Trophoblast cell (in vitro differentiated cells and primary cell): ENCODE results near the gene CBR1.

ENCODE experiments used
- DNase-seq, 2 donors: peaks; one replicate each; pipeline ENCODE4 v3.0.0-alpha.2; 2016
- H2AFZ ChIP-seq: 2 replicates; pipeline ENCODE4 v1.6.1; 2013; ENCODE audit warnings: low read length, moderate library complexity, mild to moderate bottlenecking; ENCODE audit not compliant: insufficient read depth, poor library complexity
- H2AK5ac ChIP-seq: 2 replicates; pipeline ENCODE4 v1.6.1; 2013; ENCODE audit warnings: mild to moderate bottlenecking, low read length
- H2BK120ac ChIP-seq: 2 replicates; pipeline ENCODE4 v1.6.1; 2013; ENCODE audit warnings: low read length, mild to moderate bottlenecking, moderate library complexity; ENCODE audit not compliant: insufficient read depth, poor library complexity
- H2BK12ac ChIP-seq: 2 replicates; pipeline ENCODE4 v1.6.1; 2013; ENCODE audit warnings: mild to moderate bottlenecking, low read length, moderate library complexity
- H2BK5ac ChIP-seq: 2 replicates; pipeline ENCODE4 v1.6.1; 2013; ENCODE audit warnings: low read length, low read depth, moderate library complexity, mild to moderate bottlenecking; ENCODE audit not compliant: poor library complexity
- H3K14ac ChIP-seq: 2 replicates; pipeline ENCODE4 v1.6.1; 2013; ENCODE audit warnings: mild to moderate bottlenecking, low read length
- H3K18ac ChIP-seq: 2 replicates; pipeline ENCODE4 v1.6.1; 2013; ENCODE audit warnings: mild to moderate bottlenecking, low read length
- H3K23ac ChIP-seq: 2 replicates; pipeline ENCODE4 v1.6.1; 2013; ENCODE audit warnings: low read length
- H3K27ac ChIP-seq: 2 replicates; pipeline ENCODE4 v1.5.1; 2013; ENCODE audit warnings: low read depth, mild to moderate bottlenecking, inconsistent platforms, low read length, moderate library complexity
- H3K27me3 ChIP-seq: 2 replicates; pipeline ENCODE4 v1.6.1; 2013; ENCODE audit warnings: inconsistent platforms, mild to moderate bottlenecking, low read length, moderate library complexity; ENCODE audit not compliant: insufficient read depth
- H3K36me3 ChIP-seq, 2 experiments: 1 replicate in 1 of 2; 2 replicates in 1 of 2; pipeline ENCODE4 v1.6.1; 2013; ENCODE audit warnings: low read length in 2 of 2, mild to moderate bottlenecking in 2 of 2, moderate library complexity in 1 of 2; ENCODE audit not compliant: insufficient read depth in 2 of 2, control insufficient read depth in 1 of 2
- H3K4ac ChIP-seq: 2 replicates; pipeline ENCODE4 v1.6.1; 2013; ENCODE audit warnings: low read depth, mild to moderate bottlenecking, low read length, moderate library complexity
- H3K4me1 ChIP-seq, 2 experiments: 1 replicate in 1 of 2; 2 replicates in 1 of 2; pipeline ENCODE4 v1.6.1; 2013; ENCODE audit warnings: low read length in 2 of 2, mild to moderate bottlenecking in 2 of 2, moderate library complexity in 1 of 2; ENCODE audit not compliant: insufficient read depth in 2 of 2, control insufficient read depth in 1 of 2
- H3K4me2 ChIP-seq: 2 replicates; pipeline ENCODE4 v1.6.1; 2013; ENCODE audit warnings: inconsistent platforms, mild to moderate bottlenecking, low read length, moderate library complexity
- H3K4me3 ChIP-seq: 2 replicates; pipeline ENCODE4 v1.5.1; 2013; ENCODE audit warnings: mild to moderate bottlenecking, low read depth, low read length, inconsistent platforms
- H3K79me1 ChIP-seq: one replicate; pipeline ENCODE4 v1.6.1; 2013; ENCODE audit warnings: low read length
- H3K79me2 ChIP-seq: 2 replicates; pipeline ENCODE4 v1.6.1; 2013; ENCODE audit warnings: low read length, mild to moderate bottlenecking; ENCODE audit not compliant: control insufficient read depth, insufficient read depth, poor library complexity
- H3K9ac ChIP-seq: 2 replicates; pipeline ENCODE4 v1.6.1; 2013; ENCODE audit warnings: mild to moderate bottlenecking, low read length
- H3K9me3 ChIP-seq: 2 replicates; pipeline ENCODE4 v1.6.1; 2013; ENCODE audit warnings: low read depth, mild to moderate bottlenecking, control low read depth, inconsistent platforms, low read length; ENCODE audit not compliant: insufficient read depth
- H4K12ac ChIP-seq: 2 replicates; pipeline ENCODE4 v1.6.1; 2013; ENCODE audit warnings: low read depth, mild to moderate bottlenecking, low read length, moderate library complexity
- H4K8ac ChIP-seq: 2 replicates; pipeline ENCODE4 v1.6.1; 2013; ENCODE audit warnings: low read depth, mild to moderate bottlenecking, low read length, moderate library complexity
- H4K91ac ChIP-seq: one replicate; pipeline ENCODE4 v1.6.1; 2013; ENCODE audit warnings: low read depth, mild to moderate bottlenecking, low read length, moderate library complexity
- WGBS: extraction: QIAGEN DNeasy Blood & Tissue Kit; methylation state at CpG from one replicate; pipeline ENCODE4 v1.1.7; 2013; ENCODE audit warnings: missing lambda C conversion rate; ENCODE audit not compliant: insufficient read length, insufficient coverage; ENCODE audit errors: extremely low coverage; 5-methylcytosine and 5-hydroxymethylcytosine counted together

Gene CBR1

GRCh38 chr21:36060159-36060921 is 9.5 kb upstream of the CBR1 start, which contains the start of gene SETD4:
Gene SETD4, minus strand, starts transcription at chr21:36060526. Its CDS starts 1,638 bp downstream, at chr21:36058888.
- H3K27ac ChIP-seq: peak within 1 kb of the TSS; percentile 95
- peak within 1 kb of the TSS; percentile 89 for H3K9ac ChIP-seq
- H3K36me3 ChIP-seq: peaks cover 14 to 20% of the 10 kb centered on the region in 2 experiments
- peak within 1 kb of the TSS; percentile 87 for H3K4me2 ChIP-seq
- peak within 1 kb of the TSS; percentile 86 for H2AK5ac ChIP-seq
- H2BK12ac ChIP-seq: no peak within 1 kb of the TSS
- peak within 1 kb of the TSS; percentile 80 for H3K4ac ChIP-seq
- peak within 1 kb of the TSS; percentile 97 for H2BK120ac ChIP-seq
- peak within 1 kb of the TSS; percentile 99 for H2BK5ac ChIP-seq
- peak within 1 kb of the TSS; percentile 62 for H3K18ac ChIP-seq
- H4K91ac ChIP-seq: peak within 1 kb of the TSS; percentile 88
- peaks cover 9 to 20% of the 10 kb centered on the region in 2 experiments for H3K4me1 ChIP-seq
- WGBS: no CpG with 5 or more reads among the region's 57 CpGs
- no peak within 1 kb of the TSS for H3K23ac ChIP-seq
- peak within 1 kb of the TSS; percentile 82 for H4K8ac ChIP-seq
- peak within 1 kb of the TSS; percentile 84 for H4K12ac ChIP-seq
- H3K4me3 ChIP-seq: peak within 1 kb of the TSS; percentile 94
- H2AFZ ChIP-seq: peak within 1 kb of the TSS; percentile 41
- H3K79me2 ChIP-seq: peaks cover 5% of the 10 kb centered on the region
- DNase-seq: peak; percentile 95 to 96
- no peaks in the 10 kb centered on the region for H3K9me3 ChIP-seq
- peak within 1 kb of the TSS; percentile 92 for H3K14ac ChIP-seq
- H3K27me3 ChIP-seq: no peaks in the 10 kb centered on the region
- H3K79me1 ChIP-seq: peaks cover 27% of the 10 kb centered on the region

GRCh38 chr21:36061445-36061844 is 8.4 kb upstream of the CBR1 start:
- Histone ChIP-seq H3K4ac (no peak overlapping the region), H3K27ac (no peak overlapping the region), H3K4me3 (no peak overlapping the region), H2BK12ac (no peak overlapping the region), H3K9ac (no peak overlapping the region), H2BK5ac (no peak overlapping the region), H3K23ac (no peak overlapping the region), H3K18ac (no peak overlapping the region), H4K12ac (no peak overlapping the region), H3K14ac (no peak overlapping the region), H3K79me1 (peaks cover 27% of the 10 kb centered on the region), H3K79me2 (peaks cover 5% of the 10 kb centered on the region), H3K36me3 (peaks cover 10 to 11% of the 10 kb centered on the region in 2 experiments), H2BK120ac (no peak overlapping the region), H4K8ac (no peak overlapping the region), H3K4me2 (no peak overlapping the region), H3K4me1 (peaks cover 9 to 20% of the 10 kb centered on the region in 2 experiments), H2AFZ (no peak overlapping the region), H3K27me3 (no peaks in the 10 kb centered on the region), H4K91ac (peak overlapping the region; percentile 26), H2AK5ac (no peak overlapping the region), H3K9me3 (no peaks in the 10 kb centered on the region)
- WGBS: no CpG with 5 or more reads among the region's 2 CpGs
- no peak for DNase-seq

GRCh38 chr21:36063375-36064084 is 6.3 kb upstream of the CBR1 start:
- no peak overlapping the region for H4K12ac ChIP-seq
- H3K4me3 ChIP-seq: no peak overlapping the region
- no peaks in the 10 kb centered on the region for H3K9me3 ChIP-seq
- 100% methylated on average over 1 of the region's 14 CpGs for WGBS
- no peak for DNase-seq
- H4K8ac ChIP-seq: peak overlapping the region; percentile 54
- H3K18ac ChIP-seq: no peak overlapping the region
- H3K27ac ChIP-seq: peak overlapping the region; percentile 87
- H3K4ac ChIP-seq: no peak overlapping the region
- peaks cover 5% of the 10 kb centered on the region for H3K79me2 ChIP-seq
- H2BK12ac ChIP-seq: peak overlapping the region; percentile 61
- H2AK5ac ChIP-seq: peak overlapping the region; percentile 1
- no peak overlapping the region for H3K9ac ChIP-seq
- H3K79me1 ChIP-seq: peaks cover 27% of the 10 kb centered on the region
- peaks cover 7 to 15% of the 10 kb centered on the region in 2 experiments for H3K4me1 ChIP-seq
- H3K23ac ChIP-seq: no peak overlapping the region
- no peaks in the 10 kb centered on the region for H3K36me3 ChIP-seq
- H3K4me2 ChIP-seq: no peak overlapping the region
- peak overlapping the region; percentile 88 for H2BK5ac ChIP-seq
- peak overlapping the region; percentile 44 for H2BK120ac ChIP-seq
- H4K91ac ChIP-seq: peak overlapping the region; percentile 77
- H2AFZ ChIP-seq: no peak overlapping the region
- no peaks in the 10 kb centered on the region for H3K27me3 ChIP-seq
- peak overlapping the region; percentile 28 for H3K14ac ChIP-seq

GRCh38 chr21:36064085-36064460 is 5.8 kb upstream of the CBR1 start:
- Histone ChIP-seq H3K4me2 (no peak overlapping the region), H2BK5ac (peak overlapping the region; percentile 72), H3K14ac (no peak overlapping the region), H3K23ac (no peak overlapping the region), H3K9ac (no peak overlapping the region), H3K9me3 (no peaks in the 10 kb centered on the region), H4K91ac (peak overlapping the region; percentile 79), H3K36me3 (no peaks in the 10 kb centered on the region), H3K4ac (no peak overlapping the region), H3K27ac (peak overlapping the region; percentile 71), H4K8ac (no peak overlapping the region), H3K4me3 (no peak overlapping the region), H3K18ac (no peak overlapping the region), H4K12ac (no peak overlapping the region), H2BK120ac (peak overlapping the region; percentile 80), H3K79me1 (peaks cover 27% of the 10 kb centered on the region), H3K4me1 (peaks cover 7 to 15% of the 10 kb centered on the region in 2 experiments), H2AFZ (no peak overlapping the region), H2AK5ac (no peak overlapping the region), H3K27me3 (no peaks in the 10 kb centered on the region), H3K79me2 (peaks cover 5% of the 10 kb centered on the region), H2BK12ac (no peak overlapping the region)
- DNase-seq: peak in 1 of 2 donors; percentile 28
- no CpG with 5 or more reads among the region's 4 CpGs for WGBS
